ENCODE measurements around the gene KCNG4.

DNA sequence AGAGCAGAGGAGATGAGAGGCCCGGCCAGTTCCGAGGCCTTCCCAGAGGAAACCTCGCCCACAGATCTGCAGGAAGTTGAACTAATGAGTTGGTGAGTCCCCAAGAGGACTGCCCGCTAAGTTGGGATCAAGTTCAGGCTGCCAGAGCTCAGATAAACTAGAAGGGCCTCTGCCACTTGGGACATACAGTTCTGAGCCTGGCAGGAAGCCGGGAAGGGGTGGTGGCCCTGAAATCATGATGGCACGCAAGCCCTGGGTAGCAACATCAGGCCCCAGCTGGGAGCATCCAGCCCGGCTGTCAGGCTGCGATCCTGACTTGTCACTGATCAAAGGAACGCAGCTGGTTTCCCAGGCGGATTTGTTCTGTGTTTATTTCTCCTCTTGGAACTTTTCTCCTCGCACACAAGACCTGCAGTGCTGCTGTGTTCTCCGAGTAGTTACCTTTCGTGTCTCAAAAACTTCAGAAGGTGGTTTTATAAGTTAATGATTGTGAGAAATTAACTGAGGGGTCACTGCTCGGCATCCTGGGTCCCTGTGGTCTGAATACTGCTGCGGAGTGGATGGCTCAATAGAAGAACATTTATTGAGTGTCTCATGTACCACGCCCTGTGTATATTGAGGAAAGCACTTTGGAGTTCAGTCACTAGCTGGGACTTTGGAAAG lies 46.9 kb upstream of the KCNG4 start:
- TF ChIP-seq EZH2phosphoT487 (IDR thresholded peaks at IDR 0.05; ENCODE audit: unreplicated experiment) (no peak), JUNB (IDR thresholded peaks at IDR 0.05; ENCODE audit: unreplicated experiment) (no peak)
- TF ChIP-seq, protein P1, sequence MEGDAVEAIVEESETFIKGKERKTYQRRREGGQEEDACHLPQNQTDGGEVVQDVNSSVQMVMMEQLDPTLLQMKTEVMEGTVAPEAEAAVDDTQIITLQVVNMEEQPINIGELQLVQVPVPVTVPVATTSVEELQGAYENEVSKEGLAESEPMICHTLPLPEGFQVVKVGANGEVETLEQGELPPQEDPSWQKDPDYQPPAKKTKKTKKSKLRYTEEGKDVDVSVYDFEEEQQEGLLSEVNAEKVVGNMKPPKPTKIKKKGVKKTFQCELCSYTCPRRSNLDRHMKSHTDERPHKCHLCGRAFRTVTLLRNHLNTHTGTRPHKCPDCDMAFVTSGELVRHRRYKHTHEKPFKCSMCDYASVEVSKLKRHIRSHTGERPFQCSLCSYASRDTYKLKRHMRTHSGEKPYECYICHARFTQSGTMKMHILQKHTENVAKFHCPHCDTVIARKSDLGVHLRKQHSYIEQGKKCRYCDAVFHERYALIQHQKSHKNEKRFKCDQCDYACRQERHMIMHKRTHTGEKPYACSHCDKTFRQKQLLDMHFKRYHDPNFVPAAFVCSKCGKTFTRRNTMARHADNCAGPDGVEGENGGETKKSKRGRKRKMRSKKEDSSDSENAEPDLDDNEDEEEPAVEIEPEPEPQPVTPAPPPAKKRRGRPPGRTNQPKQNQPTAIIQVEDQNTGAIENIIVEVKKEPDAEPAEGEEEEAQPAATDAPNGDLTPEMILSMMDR (conservative IDR thresholded peaks at IDR 0.05; ENCODE audit: low read depth in 2 of 2): no peak

Measured in GM23338 (cell line).